GM12878 (cell line): ENCODE results near the gene DZIP1L. TPM values are rescaled to one million over a fixed set of nuclear protein-coding genes. Genes with fewer than 3 reads are reported as not detected.
A peak's percentile ranks its signal among the peaks of the same experiment; 100 is the strongest.

Source experiments
- ATAC-seq: fragments of 200-7000 bp; cut with Tn5 transposase; 3 replicates; pipeline ENCODE4 v1.9.1; 2020; ENCODE audit warnings: mild to moderate bottlenecking, moderate library complexity
- BruUV-seq: library from RNA; stranded (reverse); fragments of 400-500 nt; replicated peaks from 2 replicates; lab custom pipeline; 2021; lab: Mats Ljungman, UMichigan
- CTCF ChIA-PET: fragments of 300-600 bp; sonication (Branson Sonifier 250); formaldehyde crosslinking; extraction: SDS; loops from one replicate; lab custom pipeline; 2021; ENCODE audit warnings: inconsistent platforms; lab: Yijun Ruan, JAX
- POLR2A ChIA-PET: fragments of 350-600 bp; formaldehyde crosslinking; extraction: SDS; loops from one replicate; lab custom pipeline; 2021; ENCODE audit warnings: inconsistent platforms; lab: Charles Lee
- RAD21 ChIA-PET: fragments of 300-600 bp; sonication (Branson Sonifier 250); formaldehyde crosslinking; loops from one replicate; lab custom pipeline; 2023; ENCODE audit warnings: antibody characterized with exemption; ENCODE audit not compliant: unreplicated experiment; lab: Charles Lee
- SMC1A ChIA-PET: fragments of 300-600 bp; sonication (Branson Sonifier 250); formaldehyde crosslinking; loops from one replicate; lab custom pipeline; 2023; ENCODE audit not compliant: unreplicated experiment, uncharacterized antibody; lab: Charles Lee
- DNase-seq: peaks from one replicate; pipeline ENCODE4 v3.0.0-alpha.2; 2011; ENCODE audit warnings: low read depth, low spot score
- FAIRE-seq: peaks from 3 replicates; lab custom pipeline; 2011; peaks lifted over from hg19 to GRCh38; lab: Jason Lieb, UNC
- H2AFZ ChIP-seq: 2 replicates; pipeline ENCODE4 v1.6.0; 2011; ENCODE audit warnings: low read depth, low read length, control low read depth; ENCODE audit not compliant: control insufficient read depth
- H3K27ac ChIP-seq: 2 replicates; pipeline ENCODE4 v1.5.1; 2011; ENCODE audit warnings: control low read depth; ENCODE audit not compliant: control insufficient read depth, insufficient read depth
- H3K27me3 ChIP-seq, 2 experiments: replicated peaks in 1 of 2; 2 replicates each; pipeline versions ENCODE4 v1.6.0 to v1.6.1; 2011; ENCODE audit warnings: low read length in 1 of 2; ENCODE audit not compliant: control insufficient read depth in 2 of 2, insufficient read depth in 2 of 2
- H3K36me3 ChIP-seq, 2 experiments: 2 replicates each; pipeline ENCODE4 v1.5.1; 2011; ENCODE audit warnings: low read length in 1 of 2; ENCODE audit not compliant: control insufficient read depth in 2 of 2, insufficient read depth in 2 of 2
- H3K4me1 ChIP-seq: 2 replicates; pipeline ENCODE4 v1.6.1; 2011; ENCODE audit warnings: mild to moderate bottlenecking, low read length, moderate library complexity, mixed read lengths; ENCODE audit not compliant: control insufficient read depth, insufficient read depth
- H3K4me2 ChIP-seq: 2 replicates; pipeline ENCODE4 v1.6.0; 2011; ENCODE audit warnings: control low read depth; ENCODE audit not compliant: control insufficient read depth, insufficient read depth
- H3K4me3 ChIP-seq: fragments of 200-600 bp; sonication (generic); 2 replicates; pipeline ENCODE4 v1.5.1; 2016
- H3K79me2 ChIP-seq: 2 replicates; pipeline ENCODE4 v1.6.0; 2011; ENCODE audit warnings: low read length; ENCODE audit not compliant: control insufficient read depth, insufficient read depth
- H3K9ac ChIP-seq: 2 replicates; pipeline ENCODE4 v1.8.0; 2011; ENCODE audit warnings: low read length, control low read depth, mixed read lengths; ENCODE audit not compliant: control insufficient read depth, insufficient read depth
- H3K9me3 ChIP-seq: replicated peaks from 3 replicates; pipeline ENCODE4 v1.5.1; 2011; ENCODE audit warnings: mild to moderate bottlenecking, low read length; ENCODE audit not compliant: control insufficient read depth, insufficient read depth
- H4K20me1 ChIP-seq: 2 replicates; pipeline ENCODE4 v1.6.0; 2011; ENCODE audit not compliant: control insufficient read depth, insufficient read depth
- ATF7 ChIP-seq: fragments of 450-650 bp; IDR thresholded peaks from 2 replicates; pipeline ENCODE4 v1.6.1; 2016; ENCODE audit warnings: low read depth, mild to moderate bottlenecking
- BCL11A ChIP-seq: IDR thresholded peaks from 2 replicates; pipeline ENCODE4 v1.6.1; 2011; ENCODE audit warnings: low read depth, low read length
- CREB1 ChIP-seq: IDR thresholded peaks from 2 replicates; pipeline ENCODE4 v1.6.1; 2012; ENCODE audit warnings: low read depth, mild to moderate bottlenecking, inconsistent platforms
- DPF2 ChIP-seq: fragments of 450-650 bp; IDR thresholded peaks from 2 replicates; pipeline ENCODE4 v1.6.1; 2017; ENCODE audit warnings: mild to moderate bottlenecking
- FOXM1 ChIP-seq: IDR thresholded peaks from 2 replicates; pipeline ENCODE4 v1.6.1; 2012; ENCODE audit warnings: low read depth, mild to moderate bottlenecking, inconsistent platforms, low read length, moderate library complexity
- IKZF1 ChIP-seq: fragments of 450-650 bp; conservative IDR thresholded peaks from 2 replicates; pipeline ENCODE4 v1.6.1; 2017; ENCODE audit warnings: antibody characterized with exemption, mild to moderate bottlenecking
- IKZF2 ChIP-seq, 2 experiments: fragments of 450-650 bp; IDR thresholded peaks; 2 replicates each; pipeline ENCODE4 v1.6.1; 2017; ENCODE audit warnings: mild to moderate bottlenecking in 2 of 2, moderate library complexity in 2 of 2
- KLF5 ChIP-seq: fragments of 450-650 bp; IDR thresholded peaks from 2 replicates; pipeline ENCODE4 v1.6.1; 2014; ENCODE audit warnings: mild to moderate bottlenecking; ENCODE audit not compliant: partially characterized antibody
- NFIC ChIP-seq: IDR thresholded peaks from 2 replicates; pipeline ENCODE4 v1.6.1; 2012; ENCODE audit warnings: low read depth, mild to moderate bottlenecking, inconsistent platforms, low read length, moderate library complexity
- POLR2A ChIP-seq: IDR thresholded peaks from 2 replicates; pipeline ENCODE4 v1.6.1; 2011; ENCODE audit warnings: low read depth, mild to moderate bottlenecking, low read length
- RELA ChIP-seq: fragments of 450-650 bp; IDR thresholded peaks from 2 replicates; pipeline ENCODE4 v1.8.0; 2014; ENCODE audit warnings: borderline replicate concordance; ENCODE audit not compliant: partially characterized antibody
- RUNX3 ChIP-seq: IDR thresholded peaks from 2 replicates; pipeline ENCODE4 v1.6.1; 2012; ENCODE audit warnings: low read length, inconsistent platforms
- SMAD5 ChIP-seq: IDR thresholded peaks from 2 replicates; pipeline ENCODE4 v1.6.1; 2016; ENCODE audit warnings: antibody characterized with exemption, low read depth
- SMARCA5 ChIP-seq: fragments of 450-650 bp; IDR thresholded peaks from 2 replicates; pipeline ENCODE4 v1.6.1; 2017; ENCODE audit warnings: mild to moderate bottlenecking
- SRF ChIP-seq, 2 experiments: IDR thresholded peaks; 2 replicates each; pipeline ENCODE4 v1.6.1; 2011; ENCODE audit warnings: low read depth in 2 of 2, low read length in 2 of 2, mild to moderate bottlenecking in 1 of 2, moderate library complexity in 1 of 2
- TARDBP ChIP-seq: IDR thresholded peaks from 2 replicates; pipeline ENCODE4 v1.6.1; 2016; ENCODE audit warnings: borderline replicate concordance
- TCF3 ChIP-seq: IDR thresholded peaks from 2 replicates; pipeline ENCODE4 v1.6.1; 2012; ENCODE audit warnings: low read depth, mild to moderate bottlenecking, low read length, borderline replicate concordance; ENCODE audit not compliant: insufficient read depth
- ZNF207 ChIP-seq: fragments of 450-650 bp; IDR thresholded peaks from 2 replicates; pipeline ENCODE4 v1.6.1; 2014; ENCODE audit warnings: antibody characterized with exemption, mild to moderate bottlenecking, borderline replicate concordance
- WGBS: methylation state at CpG from one replicate; pipeline ENCODE4 v1.1.6; 2016; ENCODE audit warnings: low lambda C conversion rate; ENCODE audit not compliant: insufficient replicate concordance, insufficient coverage; ENCODE audit errors: missing lambda C conversion rate; 5-methylcytosine and 5-hydroxymethylcytosine counted together
- in situ Hi-C: fragments of 300-500 bp; cut with MboI; formaldehyde crosslinking; loops from 9 replicates; pipeline ENCODE4 v1.14.3; 2018; ENCODE audit warnings: mixed read lengths
- intact Hi-C: fragments of 100-400 bp; cut with micrococcal nuclease; formaldehyde crosslinking; loops from one replicate; pipeline ENCODE4 v1.14.2; 2022; ENCODE audit not compliant: unreplicated experiment
- polyA plus RNA-seq, 11 experiments: library from polyadenylated mRNA; depleted of rRNA in 4 of 11; unstranded in 6 of 11; stranded (reverse) in 5 of 11; fragments of >200 nt; fragmentation: Nextera tagmentation in 4 of 11; fragmentation: Illumina TruSeq in 1 of 11; extraction: Ambion mirVana in 4 of 11; extraction: Trizol in 1 of 11; gene quantifications; 1 replicate in 1 of 11; 2 replicates in 10 of 11; pipeline versions ENCODE4 v1.2.1 to v1.2.3, GENCODE V29; 2011 to 2016; ENCODE audit warnings: inconsistent platforms in 2 of 11, missing spikeins in 2 of 11, low read depth in 1 of 11
- total RNA-seq, 4 experiments: library from RNA; depleted of rRNA in 3 of 4; stranded (reverse); fragments of >200 nt in 3 of 4; fragmentation: Illumina TruSeq in 1 of 4; extraction: Trizol in 1 of 4; gene quantifications; 2 replicates each; pipeline versions ENCODE4 v1.2.1 to v1.2.3, GENCODE V29; 2013 to 2021
- TF ChIP-seq, protein P1 (sequence below): fragments of 450-650 bp; IDR thresholded peaks from 2 replicates; pipeline ENCODE4 v1.6.1; 2017; ENCODE audit warnings: mild to moderate bottlenecking, low read depth, inconsistent platforms; ENCODE audit not compliant: poor library complexity, severe bottlenecking
- TF ChIP-seq, protein P2 (sequence below): fragments of 150-350 bp; IDR thresholded peaks from 2 replicates; pipeline ENCODE4 v1.6.1; 2016; ENCODE audit warnings: low read depth, low read length

DZIP1L gene
- total and polyA plus RNA-seq, 10 of the 15 experiments (the other 5 are each of a cell fraction or from before 2014, with no cell fraction given) = not detected

DNA sequence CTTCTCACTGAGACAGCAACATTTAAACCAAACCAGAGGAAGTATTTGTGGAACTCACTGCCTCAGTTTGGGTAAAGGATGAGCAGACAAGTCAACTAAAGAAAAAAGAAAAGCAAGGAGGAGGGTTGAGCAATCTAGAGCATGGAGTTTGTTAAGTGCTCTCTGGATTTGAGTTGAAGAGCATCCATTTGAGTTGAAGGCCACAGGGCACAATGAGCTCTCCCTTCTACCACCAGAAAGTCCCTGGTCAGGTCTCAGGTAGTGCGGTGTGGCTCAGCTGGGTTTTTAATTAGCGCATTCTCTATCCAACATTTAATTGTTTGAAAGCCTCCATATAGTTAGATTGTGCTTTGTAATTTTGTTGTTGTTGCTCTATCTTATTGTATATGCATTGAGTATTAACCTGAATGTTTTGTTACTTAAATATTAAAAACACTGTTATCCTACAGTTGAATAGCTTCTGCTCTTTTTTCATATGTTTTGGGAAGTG is 82.2 kb downstream of the DZIP1L start (continued):
- TF ChIP-seq ATF7 (no peak), BCL11A (peak; percentile 66), DPF2 (0 out of 2 replicates have a peak, but pooled peaks have one; percentile 19), RELA (no peak)

DNA sequence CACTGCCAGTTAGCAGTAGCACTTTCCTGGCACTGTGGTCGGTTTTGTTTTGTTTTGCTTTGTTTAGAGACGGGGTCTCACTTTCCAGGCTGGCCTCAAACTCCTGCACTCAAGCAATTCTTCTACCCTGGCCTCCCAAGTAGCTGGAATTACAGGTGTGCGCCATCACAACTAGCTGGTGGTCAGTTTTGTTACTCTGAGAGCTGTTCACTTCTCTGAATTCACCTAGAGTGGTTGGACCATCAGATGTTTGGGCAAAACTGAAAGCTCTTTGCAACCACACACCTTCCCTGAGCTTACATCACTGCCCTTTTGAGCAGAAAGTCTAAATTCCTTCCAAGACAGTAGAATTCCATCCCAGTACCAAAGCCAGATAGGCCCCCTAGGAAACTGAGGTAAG is 82.8 kb downstream of the DZIP1L start:
- ChIA-PET RAD21 (interaction anchor here (1.1 to 14.8 kb wide), 6 partner anchors 9 to 44 kb away, joined by 4 to 171 read pairs (median 25); no protein-coding TSS in a partner anchor), SMC1A (interaction anchor here (1.0 to 9.4 kb wide), 11 partner anchors 9 to 61 kb away, joined by 4 to 114 read pairs (median 17); no protein-coding TSS in a partner anchor), CTCF (interaction anchor here (1.1 to 4.5 kb wide), 6 partner anchors 11 to 44 kb away, joined by 3 to 52 read pairs (median 13); no protein-coding TSS in a partner anchor), POLR2A (interaction anchor here (1.0 to 3.4 kb wide), 4 partner anchors 10 to 44 kb away, joined by 4 to 21 read pairs (median 11); no protein-coding TSS in a partner anchor)
- H3K4me2 ChIP-seq = no peak overlapping the region
- H3K36me3 ChIP-seq = no peaks in the 10 kb centered on the region
- H3K4me1 ChIP-seq = peaks cover 48% of the 10 kb centered on the region
- in situ Hi-C loops (no loop called here), intact Hi-C loops (loop anchor here (10.0 kb wide), 1 partner anchor 708 kb away; no protein-coding TSS in a partner anchor)
- ATAC-seq (peak; percentile 60), DNase-seq (peak; percentile 42), FAIRE-seq (peak; percentile 49)
- H4K20me1 ChIP-seq = no peaks in the 10 kb centered on the region
- H3K4me3 ChIP-seq = no peak overlapping the region
- H3K27me3 ChIP-seq = no peaks in the 10 kb centered on the region
- WGBS = 24% methylated on average over 3 of the region's 3 CpGs
- TSS peak; percentile 50 for BruUV-seq
- H3K9me3 ChIP-seq = no peaks in the 10 kb centered on the region; the same call in 2 of the 3 replicates
- H3K79me2 ChIP-seq = no peaks in the 10 kb centered on the region
- H3K27ac ChIP-seq = peak overlapping the region; percentile 49
- H3K9ac ChIP-seq = no peak overlapping the region
- H2AFZ ChIP-seq = no peak overlapping the region
- TF ChIP-seq KLF5 (no peak), IKZF2 (IDR thresholded peaks at IDR 0.05) (peak in 1 of 2 experiments; percentile 22; a peak in 2 of 4 replicates), RUNX3 (peak; percentile 75), SMAD5 (no peak), SMARCA5 (no peak; the same call in 1 of the 2 replicates), POLR2A (no peak), FOXM1 (0 out of 2 replicates have a peak, but pooled peaks have one; percentile 23), CREB1 (no peak), TARDBP (no peak), ZNF207 (no peak), SRF (IDR thresholded peaks at IDR 0.05; ENCODE audit: low read depth in 2 of 2, low read length in 2 of 2) (no peak), NFIC (no peak), IKZF1 (peak; percentile 18; the same call in 1 of the 2 replicates), TCF3 (0 out of 2 replicates have a peak, but pooled peaks have one; percentile 36)
- TF ChIP-seq, protein P1, sequence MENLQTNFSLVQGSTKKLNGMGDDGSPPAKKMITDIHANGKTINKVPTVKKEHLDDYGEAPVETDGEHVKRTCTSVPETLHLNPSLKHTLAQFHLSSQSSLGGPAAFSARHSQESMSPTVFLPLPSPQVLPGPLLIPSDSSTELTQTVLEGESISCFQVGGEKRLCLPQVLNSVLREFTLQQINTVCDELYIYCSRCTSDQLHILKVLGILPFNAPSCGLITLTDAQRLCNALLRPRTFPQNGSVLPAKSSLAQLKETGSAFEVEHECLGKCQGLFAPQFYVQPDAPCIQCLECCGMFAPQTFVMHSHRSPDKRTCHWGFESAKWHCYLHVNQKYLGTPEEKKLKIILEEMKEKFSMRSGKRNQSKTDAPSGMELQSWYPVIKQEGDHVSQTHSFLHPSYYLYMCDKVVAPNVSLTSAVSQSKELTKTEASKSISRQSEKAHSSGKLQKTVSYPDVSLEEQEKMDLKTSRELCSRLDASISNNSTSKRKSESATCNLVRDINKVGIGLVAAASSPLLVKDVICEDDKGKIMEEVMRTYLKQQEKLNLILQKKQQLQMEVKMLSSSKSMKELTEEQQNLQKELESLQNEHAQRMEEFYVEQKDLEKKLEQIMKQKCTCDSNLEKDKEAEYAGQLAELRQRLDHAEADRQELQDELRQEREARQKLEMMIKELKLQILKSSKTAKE = no peak
- TF ChIP-seq, protein P2, sequence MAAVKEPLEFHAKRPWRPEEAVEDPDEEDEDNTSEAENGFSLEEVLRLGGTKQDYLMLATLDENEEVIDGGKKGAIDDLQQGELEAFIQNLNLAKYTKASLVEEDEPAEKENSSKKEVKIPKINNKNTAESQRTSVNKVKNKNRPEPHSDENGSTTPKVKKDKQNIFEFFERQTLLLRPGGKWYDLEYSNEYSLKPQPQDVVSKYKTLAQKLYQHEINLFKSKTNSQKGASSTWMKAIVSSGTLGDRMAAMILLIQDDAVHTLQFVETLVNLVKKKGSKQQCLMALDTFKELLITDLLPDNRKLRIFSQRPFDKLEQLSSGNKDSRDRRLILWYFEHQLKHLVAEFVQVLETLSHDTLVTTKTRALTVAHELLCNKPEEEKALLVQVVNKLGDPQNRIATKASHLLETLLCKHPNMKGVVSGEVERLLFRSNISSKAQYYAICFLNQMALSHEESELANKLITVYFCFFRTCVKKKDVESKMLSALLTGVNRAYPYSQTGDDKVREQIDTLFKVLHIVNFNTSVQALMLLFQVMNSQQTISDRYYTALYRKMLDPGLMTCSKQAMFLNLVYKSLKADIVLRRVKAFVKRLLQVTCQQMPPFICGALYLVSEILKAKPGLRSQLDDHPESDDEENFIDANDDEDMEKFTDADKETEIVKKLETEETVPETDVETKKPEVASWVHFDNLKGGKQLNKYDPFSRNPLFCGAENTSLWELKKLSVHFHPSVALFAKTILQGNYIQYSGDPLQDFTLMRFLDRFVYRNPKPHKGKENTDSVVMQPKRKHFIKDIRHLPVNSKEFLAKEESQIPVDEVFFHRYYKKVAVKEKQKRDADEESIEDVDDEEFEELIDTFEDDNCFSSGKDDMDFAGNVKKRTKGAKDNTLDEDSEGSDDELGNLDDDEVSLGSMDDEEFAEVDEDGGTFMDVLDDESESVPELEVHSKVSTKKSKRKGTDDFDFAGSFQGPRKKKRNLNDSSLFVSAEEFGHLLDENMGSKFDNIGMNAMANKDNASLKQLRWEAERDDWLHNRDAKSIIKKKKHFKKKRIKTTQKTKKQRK = no peak
